Erythroblast (primary cell): ENCODE measurements around the gene MEOX2.

Experiments used
- GATA1 ChIP-seq: IDR thresholded peaks from 2 replicates; pipeline ENCODE4 v1.6.1; 2011; ENCODE audit warnings: low read depth, mild to moderate bottlenecking, control low read depth, low read length, moderate library complexity
- POLR2A ChIP-seq: IDR thresholded peaks from 2 replicates; pipeline ENCODE4 v1.6.1; 2011; ENCODE audit warnings: mild to moderate bottlenecking, low read length

DNA sequence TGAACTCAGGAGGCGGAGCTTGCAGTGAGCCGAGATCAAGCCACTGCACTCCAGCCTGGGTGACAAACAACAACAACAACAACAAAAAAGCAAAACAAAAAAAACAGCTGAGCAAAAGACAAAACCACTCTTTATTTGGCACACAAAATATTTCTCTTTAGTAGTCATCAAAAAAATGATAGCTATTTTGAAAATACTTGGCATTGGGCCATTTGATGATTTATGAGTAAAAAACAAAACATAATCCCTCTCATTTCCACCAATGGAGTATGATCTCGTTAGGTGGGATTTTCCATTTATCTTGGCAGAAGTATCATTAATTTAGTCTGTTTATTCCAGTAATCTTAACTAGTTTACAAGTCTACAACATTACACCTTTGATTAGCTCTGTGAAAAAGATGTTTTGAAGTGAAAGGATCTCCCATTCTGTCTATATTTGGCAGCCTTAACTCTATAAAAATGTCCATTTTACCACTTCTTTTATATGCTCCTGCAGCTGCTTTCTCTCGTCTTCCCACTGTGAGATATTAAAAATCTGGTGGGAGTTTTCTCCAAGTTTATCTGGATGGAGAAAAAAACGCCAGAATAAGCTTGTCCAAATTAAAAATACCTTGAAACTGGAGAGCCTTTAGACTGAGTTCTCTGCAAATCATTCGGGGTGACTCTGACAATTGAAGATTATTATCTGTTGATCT lies 65.8 kb downstream of the MEOX2 start:
- TF ChIP-seq POLR2A (no peak), GATA1 (no peak)
